NCI-H1694 (cell line): ENCODE results near the gene RIMS1.

Experiments
- DNase-seq: peaks from one replicate; lab custom pipeline; 2025; lab: John Stamatoyannopoulos, UW

Gene RIMS1

DNA sequence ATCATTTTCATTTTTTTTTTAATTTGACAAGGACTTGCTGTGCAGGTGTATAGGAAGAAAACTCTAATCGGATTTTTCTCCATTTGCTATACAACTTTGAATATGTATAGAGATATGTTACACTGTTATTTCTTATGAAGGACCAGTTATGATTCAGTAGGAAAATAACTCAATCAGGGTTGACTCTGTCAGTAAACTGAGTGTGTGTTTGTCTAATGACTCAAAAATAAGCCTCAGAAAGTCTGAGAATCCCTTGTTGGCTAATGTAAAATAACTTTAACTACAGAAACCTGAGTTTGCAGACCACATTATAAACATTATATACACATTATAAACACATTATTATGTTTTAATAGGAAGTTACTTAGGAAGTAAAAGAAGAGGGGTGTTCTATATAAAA, 352.6 kb downstream of the RIMS1 start:
- DNase-seq = no peak

DNA sequence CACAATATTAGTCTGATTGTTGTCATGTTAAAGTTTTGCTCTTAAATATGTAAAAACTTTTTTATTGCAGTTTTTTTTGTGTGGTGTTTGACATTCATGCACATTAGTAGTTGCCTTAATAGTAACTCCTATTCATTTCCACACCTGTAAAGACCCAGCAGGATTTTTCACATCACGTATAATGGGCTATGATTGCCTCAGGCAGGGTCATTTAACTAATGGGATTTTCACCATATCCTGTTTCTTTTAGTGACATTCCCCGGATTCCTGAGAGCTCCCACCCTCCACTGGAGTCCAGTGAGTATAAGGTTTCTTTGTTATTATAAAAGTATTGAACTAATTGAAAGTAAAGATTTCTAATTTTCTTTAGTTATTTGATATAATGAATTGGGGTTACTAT, 359.2 kb downstream of the RIMS1 start:
- no peak for DNase-seq

DNA sequence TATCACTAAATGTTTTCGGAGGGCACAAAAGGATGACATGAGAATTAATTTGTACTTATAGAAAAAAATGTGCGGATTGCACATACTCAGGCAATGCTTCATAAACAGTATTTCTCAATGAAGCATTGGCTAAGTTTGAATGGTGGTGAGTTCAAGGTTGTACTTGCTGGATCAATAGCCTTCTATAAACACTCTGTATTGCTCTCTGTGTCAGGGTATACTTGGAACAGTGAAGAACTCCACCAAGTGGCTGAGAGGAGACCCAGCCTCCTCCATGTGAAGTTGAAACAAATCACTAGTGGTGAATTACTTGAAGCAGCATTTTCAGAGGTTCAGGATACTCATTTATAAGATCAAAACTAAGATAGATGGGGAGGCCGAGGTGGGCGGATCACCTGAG, 360.6 kb downstream of the RIMS1 start:
- DNase-seq = no peak

DNA sequence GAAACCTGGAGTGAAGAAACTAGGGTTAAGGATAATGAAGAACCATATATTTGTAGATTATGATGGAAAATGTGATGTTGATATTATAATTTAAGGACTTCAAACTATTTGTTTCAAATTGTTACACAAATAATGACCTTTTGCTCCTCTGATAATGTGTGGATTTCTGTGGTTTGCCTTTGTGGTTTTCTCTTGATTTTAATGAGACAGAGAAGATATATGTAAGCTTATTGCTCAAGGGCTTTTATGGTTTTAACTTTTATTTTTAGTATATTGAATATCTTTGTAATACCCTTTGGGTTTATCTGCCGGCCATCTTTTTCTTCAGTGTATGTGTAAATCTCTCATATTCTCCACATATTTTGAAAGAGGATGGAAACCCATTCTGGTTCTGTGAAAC, 362.3 kb downstream of the RIMS1 start:
- DNase-seq = no peak

DNA sequence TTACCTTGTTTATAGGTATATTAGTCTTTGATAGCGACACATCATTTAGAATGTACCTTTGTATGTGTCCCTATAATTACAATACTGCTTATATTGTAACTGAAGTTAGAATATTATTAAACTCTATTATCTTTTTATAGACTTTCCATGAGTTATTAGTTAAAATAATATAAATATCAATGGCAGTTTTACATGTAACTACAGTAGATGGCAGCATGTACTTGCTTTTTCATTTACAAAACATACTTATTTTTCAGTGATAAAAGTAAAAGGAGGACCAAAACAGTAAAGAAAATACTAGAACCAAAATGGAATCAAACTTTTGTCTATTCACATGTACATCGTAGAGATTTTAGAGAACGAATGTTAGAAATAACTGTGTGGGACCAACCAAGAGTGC, 364.3 kb downstream of the RIMS1 start:
- no peak for DNase-seq

DNA sequence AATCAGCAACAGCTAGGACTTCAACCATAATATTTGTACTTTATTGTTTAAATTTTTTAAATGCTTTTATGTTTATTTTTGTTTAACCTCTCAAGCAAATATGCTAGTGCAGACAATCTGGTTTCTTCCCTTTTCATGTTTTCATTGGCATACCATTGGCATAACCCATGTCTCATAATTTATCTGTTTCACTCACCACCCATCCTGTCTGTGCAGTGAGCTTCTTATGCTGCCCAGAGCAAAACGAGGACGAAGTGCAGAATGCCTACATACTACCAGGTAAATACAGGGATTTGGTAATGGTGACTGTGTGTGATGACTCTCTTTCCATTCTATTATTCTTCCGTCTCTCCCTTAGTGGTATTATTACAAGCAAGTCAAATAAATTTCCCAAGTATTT, 374.1 kb downstream of the RIMS1 start:
- no peak for DNase-seq

DNA sequence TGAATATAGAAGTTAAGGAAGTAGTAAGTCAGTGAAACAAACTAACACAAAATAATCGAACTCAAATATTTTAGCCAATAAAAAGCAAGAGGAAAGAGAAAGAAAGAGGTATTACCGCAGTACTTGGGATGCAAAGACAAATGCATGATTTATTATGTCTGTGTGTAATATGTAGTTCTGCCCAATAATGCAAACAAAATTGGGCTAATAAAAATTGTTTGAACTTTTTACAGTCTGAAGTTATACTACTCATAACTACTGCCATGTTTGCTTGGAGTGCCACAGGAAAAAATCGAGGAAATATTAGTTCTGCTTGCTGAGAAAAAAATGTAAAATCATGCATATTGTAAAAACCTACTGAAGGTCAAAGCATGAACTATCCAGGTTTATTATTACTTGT, 375.2 kb downstream of the RIMS1 start:
- no peak for DNase-seq

DNA sequence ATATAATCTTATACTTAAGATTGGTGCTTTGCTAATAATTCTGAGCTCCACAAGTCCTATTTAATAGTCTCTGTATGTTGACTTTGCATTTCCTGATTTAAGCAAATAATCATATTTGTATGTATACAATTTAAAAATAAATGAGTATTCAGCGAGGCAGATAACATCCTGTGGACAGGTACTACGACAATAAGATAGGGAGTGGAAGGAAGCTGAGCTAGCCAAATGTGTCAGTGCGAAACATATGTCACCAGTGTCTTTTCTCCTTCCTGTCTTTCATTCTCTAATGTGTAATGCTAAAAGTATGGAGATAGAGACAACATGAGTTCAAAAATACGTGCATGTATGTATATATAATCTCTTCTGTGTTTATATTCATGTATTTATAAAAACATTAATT, 375.9 kb downstream of the RIMS1 start:
- DNase-seq = no peak

DNA sequence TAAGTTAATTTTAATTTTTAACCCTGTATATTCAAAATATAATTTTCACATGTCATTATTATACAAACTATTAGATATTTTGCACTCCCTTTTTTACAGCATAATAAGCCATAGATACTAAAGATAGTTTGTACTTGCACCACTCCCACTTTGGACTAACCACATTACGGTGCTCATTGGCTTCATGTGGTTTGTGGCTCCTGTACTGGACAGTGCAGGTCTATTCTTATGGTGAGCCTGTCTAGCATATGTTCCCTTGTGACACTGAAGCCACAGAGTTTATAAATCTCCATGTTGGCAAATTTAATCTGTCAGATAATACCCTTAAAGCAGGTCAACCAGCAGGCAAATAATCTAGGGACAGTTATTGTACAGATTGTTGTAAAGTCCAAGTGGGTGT, 381.1 kb downstream of the RIMS1 start:
- DNase-seq = no peak

DNA sequence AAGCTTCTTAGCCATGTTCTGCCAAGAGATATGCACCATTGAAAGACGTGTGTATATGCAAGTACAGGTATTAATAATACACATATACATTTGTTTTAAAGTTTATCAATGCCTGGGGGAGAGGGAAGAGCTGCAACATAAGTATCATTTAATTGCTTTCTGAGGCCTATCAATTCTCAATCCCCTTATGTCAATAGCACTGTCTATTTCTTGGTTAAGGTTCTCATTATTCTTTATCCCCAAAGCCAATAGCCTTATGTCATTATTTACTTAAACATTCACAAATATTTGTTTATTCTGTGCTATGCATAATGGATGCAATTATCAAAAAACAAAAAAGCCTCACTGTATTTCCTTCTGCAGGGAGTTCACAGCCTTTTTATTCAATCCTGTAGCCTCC, 385.2 kb downstream of the RIMS1 start:
- DNase-seq = no peak

DNA sequence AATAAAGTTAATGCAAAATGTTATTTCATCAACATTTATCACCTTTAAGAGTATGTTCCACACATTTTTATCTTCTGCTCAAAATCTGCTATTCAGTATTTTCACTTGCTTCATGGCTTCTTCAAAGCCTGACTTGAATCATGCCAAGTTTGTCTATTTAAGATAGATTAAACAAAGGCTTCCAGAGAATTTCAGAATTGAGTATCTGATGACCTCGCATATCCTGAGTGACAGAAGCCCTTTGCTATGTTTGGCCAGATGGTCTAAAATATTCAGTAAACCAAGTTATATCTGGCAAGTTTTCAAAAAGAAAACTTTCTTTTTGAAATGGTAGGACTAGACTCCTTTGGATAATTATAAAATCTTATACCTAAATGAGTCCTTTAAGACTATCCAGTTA, 386.6 kb downstream of the RIMS1 start:
- DNase-seq = no peak

DNA sequence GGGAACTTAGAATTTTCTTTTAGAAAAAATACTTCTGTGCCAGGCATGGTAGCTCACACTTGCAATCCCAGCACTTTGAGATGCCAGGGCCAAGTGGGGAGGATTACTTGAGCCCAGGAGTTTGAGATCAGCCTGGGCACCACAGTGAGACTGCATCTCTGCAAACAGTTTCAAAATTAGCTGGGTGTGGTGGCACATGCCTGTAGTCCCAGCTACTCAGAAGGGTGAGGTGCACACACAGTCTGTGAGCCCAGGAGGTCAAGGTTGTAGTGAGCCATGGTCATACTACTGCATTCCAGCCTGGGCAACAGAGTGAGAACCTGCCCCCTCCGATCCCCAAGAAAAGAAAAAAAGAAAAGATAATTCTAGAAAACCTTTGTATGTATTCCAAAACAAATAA, 389.5 kb downstream of the RIMS1 start:
- no peak for DNase-seq

DNA sequence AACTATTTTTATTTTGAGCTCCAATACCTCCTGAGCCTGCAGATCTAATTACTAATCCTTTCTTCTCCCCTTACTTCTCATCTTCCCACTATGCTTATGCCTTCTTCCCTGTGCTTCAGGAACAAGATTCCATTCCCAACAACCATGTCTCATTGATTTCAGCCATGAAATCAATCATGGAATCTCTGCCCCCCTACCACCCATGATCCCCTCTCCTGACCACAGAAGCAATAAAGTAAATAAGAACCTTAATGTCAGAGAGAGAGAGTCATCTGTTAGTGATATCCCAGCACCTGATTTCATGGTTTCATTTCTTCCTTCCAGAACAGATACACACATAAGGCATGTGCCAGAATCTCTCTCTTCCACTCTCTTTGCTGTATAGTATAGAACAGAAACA, 395.9 kb downstream of the RIMS1 start:
- DNase-seq = no peak

DNA sequence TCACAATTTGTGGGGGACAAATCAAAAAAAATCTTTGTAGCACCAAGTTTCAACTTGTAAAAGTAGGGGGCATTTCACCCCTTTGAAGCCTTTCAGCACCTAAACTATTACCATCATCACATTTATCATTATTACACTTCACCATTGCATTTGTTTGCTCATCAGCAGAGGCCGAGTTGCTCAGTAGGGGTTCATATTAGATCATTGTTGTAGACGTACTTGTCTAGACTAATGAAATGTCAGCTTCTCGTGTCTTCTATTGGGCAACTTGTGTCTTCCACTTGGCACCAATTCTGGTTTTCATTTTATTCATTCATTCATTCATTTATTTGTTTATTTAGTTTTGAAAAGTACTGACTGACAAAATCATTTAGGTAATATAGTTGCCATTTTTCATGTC, 397.2 kb downstream of the RIMS1 start:
- DNase-seq = no peak

DNA sequence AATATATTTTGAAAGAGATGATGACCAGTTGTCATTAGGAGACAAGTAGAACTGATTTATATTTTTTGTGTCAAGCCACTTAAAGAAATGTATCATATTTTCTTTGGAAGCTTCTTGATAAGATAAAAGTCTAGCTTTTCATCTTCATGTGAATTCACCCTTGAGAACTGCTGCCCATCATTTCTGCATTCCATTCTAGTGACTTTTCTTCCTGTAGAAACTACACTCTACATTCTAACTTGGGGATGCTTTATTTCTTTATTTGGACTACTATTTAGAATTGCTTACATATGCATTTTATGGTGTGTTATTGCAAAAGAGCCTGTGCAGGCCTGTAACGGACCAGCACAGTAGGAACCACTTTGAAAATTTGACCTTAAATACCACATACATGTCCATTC, 400.6 kb downstream of the RIMS1 start:
- no peak for DNase-seq

DNA sequence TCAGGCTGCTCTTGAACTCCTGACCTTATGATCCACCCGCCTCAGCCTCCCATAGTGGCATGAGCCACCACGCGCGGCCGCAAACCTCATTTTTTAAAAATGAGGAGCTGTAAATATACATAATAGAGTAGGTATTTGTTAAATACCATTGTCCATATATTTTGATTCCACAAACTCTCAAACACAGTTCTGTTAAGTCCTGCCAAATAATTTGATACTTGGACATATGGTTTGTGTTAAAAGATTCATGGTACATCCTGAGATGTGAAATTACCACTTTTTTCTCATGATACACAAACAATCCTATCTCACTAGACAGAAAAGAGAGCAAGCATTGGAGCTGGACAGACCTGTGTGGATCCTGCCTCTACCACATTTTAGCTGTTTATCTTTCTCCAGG, 401.5 kb downstream of the RIMS1 start:
- DNase-seq = no peak

DNA sequence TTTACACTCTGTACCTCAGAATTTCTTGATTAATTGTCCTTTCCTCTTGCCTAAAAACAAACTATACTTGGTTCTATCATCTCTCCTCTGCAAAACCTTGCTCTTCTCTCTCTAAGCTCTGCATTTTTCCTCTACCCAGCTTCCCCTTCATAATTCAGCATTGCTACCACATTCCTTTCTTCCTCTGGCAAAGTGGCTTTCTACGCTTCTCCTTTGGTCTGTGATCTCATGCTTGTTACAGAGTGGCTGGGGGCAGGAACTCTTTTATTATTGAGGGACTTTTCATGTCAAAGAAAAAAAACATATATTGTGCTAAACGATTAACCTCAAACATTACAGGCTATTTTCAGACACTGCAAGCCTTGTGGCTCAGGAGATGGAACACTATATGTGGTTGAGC, 402.2 kb downstream of the RIMS1 start:
- DNase-seq = no peak

DNA sequence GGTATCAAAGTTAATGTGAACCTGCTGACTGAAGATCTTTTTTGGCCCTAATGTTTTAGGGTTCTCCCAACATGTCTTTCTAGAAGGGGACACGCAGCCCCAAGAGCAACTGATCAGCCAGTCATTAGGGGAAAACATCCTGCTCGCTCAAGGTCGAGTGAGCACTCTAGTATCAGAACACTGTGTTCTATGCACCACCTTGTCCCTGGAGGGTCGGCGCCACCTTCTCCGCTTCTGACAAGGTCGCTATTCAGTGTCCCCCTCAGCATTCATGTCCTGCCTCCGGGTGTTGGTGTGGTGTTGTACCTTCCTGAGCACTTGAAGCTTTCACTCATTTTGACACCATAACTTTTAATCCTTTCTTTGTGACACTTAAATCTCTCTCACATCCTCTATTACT, 404.3 kb downstream of the RIMS1 start:
- no peak for DNase-seq

DNA sequence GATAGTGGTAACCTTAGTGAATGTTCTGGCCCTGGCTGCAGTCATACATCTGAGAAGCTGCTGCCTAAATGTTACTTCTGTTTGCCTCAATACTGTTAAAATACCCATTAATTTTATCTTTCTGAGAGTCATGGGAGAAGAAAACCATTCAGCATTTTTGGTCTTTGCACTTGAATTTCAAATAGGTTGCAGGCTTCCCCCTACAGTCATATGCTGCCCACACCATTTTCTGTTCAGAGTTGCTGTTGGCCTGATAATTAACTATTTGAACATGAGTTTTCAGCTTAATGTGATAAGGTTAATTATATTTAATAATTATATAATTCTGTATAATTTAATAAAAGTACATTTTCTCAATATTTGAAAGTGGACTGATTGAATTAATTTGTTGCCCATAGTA, 410.0 kb downstream of the RIMS1 start:
- DNase-seq = no peak

DNA sequence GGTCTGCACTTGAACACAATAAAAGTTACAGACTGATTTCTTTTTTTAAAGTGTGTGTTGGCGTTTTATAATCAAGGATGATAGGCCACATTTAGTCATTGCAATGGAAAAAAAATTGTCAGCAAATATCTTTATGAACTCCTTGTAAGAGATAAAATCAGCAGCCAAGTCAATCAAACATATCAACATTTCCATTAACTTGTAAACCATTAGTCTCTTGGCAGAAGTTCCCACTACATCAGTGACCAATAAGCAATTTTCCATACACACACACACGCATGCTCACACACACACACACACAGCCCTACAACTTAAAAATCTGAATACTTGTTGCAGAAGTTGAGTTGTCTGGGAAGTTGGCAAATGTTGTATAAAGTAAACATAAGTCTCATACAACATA, 419.6 kb downstream of the RIMS1 start:
- no peak for DNase-seq

DNA sequence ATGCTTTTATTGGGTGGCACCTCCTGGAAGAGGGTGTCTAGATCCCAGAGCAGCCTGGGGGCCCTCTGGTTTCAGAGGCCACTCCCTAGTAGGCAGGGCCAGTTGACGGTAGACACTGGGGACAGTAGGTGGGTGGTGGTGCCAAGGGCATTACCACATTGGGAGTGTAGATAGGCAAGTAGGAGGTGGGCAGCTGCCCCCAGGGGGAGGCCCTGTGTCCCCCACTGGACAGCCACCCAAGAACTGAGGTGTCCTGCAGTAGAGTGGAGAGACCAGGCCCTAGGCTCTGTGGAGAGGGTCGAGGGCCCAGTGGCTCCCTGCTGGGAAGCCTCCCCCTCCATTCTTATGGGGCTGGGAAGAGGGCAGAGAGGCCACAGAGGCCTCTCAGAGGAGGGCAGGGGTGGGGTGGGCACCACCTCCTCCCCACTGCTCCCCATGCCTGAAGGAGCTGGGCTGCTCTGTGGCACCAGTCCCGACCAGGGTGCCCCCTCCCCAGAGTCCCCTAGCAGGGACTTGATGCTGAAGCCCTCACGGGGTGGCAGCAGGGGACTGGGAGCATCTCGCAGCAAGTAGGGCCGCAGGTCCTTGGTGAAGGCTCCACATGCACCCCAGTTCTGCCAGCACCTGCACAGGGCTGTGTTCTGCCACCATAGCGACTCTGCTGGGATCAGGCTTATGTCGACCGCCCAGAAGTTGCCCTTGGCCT, 430.5 kb downstream of the RIMS1 start:
- DNase-seq = no peak

DNA sequence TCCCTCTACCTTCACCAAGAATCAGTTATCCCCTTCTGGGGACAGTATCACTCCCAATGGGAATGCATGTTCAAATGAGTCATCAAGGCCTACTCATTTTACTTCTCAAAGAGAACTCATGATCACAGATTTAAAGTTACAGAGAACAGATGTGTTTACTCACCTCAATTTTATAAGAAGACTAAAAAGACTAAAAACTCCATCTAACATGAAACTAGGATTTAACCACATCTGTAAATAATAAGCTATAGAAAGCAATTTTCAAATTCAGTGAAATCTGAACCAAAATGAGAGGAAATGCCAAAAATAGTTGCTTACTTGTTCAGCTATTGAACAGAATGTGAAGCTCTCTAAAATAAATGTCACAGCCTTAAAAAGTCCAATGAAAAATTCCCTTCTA, 435.4 kb downstream of the RIMS1 start:
- DNase-seq = no peak

DNA sequence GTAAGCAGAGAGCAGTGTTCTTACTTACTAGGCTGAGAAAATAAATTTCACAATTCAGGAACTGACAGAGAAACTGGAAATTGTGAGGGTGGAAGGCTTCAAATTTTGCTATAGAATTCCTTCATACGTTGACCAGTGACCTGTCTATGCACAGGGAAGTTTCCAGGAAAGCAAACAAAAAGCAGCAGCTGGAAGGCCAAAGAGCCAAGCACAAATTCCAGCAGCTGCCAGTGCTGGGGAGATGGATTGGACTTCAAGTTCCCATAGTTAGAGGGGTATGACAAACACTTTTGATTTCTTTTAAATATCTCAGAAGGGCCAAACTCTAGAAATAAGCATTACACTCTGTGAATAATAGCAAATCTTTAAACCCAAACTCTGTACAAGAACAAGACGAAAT, 436.4 kb downstream of the RIMS1 start:
- no peak for DNase-seq

DNA sequence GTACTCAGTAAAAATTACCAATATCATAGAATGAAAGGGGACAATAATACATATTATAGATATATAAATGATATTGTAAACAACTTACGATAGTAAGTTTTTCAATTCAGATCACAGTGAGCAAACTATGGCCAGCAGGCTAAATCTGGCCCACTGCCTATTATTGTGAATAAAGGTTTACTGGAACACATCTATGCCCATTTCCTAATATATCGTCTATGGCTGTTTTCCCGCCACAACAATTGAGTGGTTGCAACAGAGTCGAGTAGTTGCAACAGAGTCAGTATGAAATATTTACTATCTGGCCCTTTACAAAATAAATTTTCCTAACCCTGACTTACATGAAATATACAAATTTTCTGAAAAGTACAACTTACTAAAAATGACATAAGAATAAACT, 438.2 kb downstream of the RIMS1 start:
- DNase-seq = no peak

DNA sequence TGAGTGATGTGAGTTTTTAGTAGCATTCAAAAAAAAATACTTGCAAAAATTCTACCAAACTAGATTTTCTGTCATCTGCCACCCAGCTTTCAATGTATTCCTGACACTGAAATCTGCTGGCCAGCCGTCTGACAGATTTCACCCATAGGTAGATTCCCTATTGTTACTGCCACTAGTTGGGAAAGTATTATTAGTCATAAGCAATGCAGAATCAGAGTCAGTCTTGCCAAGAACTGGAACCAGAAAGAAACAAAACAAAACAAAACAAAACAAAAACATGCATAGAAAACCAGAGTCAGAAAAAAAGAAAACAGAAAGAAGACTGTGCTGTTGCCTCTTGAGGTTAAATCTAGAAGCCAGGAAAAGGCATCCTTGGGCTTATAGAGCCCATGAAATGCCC, 442.4 kb downstream of the RIMS1 start:
- DNase-seq = no peak
